DND-41 (cell line): Measurements from ENCODE around the gene PLEKHO2.
"Not testable (repeated sequence)": the region's sequence is repeated elsewhere in the genome, so short reads cannot be mapped to it uniquely, and the experiment has no call there.

Experiments used
- EZH2 ChIP-seq: IDR thresholded peaks from 3 replicates; pipeline ENCODE4 v1.6.1; 2012; ENCODE audit warnings: borderline replicate concordance, low read depth, mild to moderate bottlenecking, moderate library complexity, low read length, inconsistent platforms; ENCODE audit not compliant: severe bottlenecking
- TF ChIP-seq, protein P1 (sequence below): IDR thresholded peaks from 2 replicates; pipeline ENCODE4 v1.5.1; 2012; ENCODE audit warnings: borderline replicate concordance, low read length, moderate library complexity, mild to moderate bottlenecking; ENCODE audit not compliant: poor library complexity, severe bottlenecking; ENCODE audit errors: extremely low read depth

DNA sequence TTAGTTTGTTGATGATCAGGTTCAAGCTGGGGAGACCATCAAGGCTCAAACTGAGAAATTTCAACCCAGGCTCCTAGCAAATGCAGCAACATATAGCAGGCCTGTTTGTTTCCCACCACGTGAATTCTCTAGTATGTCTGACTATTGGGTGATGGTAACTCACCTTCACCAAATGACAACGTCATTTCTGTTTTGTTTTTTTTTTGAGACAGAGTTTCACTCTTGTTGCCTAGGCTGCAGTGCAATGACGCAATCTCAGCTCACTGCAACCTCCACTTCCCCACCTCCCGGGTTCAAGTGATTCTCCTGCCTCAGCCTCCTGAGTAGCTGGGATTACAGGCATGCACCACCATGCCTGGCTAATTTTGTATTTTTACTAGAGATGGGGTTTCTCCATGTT is 26.8 kb upstream of the PLEKHO2 start:
- TF ChIP-seq, protein P1, sequence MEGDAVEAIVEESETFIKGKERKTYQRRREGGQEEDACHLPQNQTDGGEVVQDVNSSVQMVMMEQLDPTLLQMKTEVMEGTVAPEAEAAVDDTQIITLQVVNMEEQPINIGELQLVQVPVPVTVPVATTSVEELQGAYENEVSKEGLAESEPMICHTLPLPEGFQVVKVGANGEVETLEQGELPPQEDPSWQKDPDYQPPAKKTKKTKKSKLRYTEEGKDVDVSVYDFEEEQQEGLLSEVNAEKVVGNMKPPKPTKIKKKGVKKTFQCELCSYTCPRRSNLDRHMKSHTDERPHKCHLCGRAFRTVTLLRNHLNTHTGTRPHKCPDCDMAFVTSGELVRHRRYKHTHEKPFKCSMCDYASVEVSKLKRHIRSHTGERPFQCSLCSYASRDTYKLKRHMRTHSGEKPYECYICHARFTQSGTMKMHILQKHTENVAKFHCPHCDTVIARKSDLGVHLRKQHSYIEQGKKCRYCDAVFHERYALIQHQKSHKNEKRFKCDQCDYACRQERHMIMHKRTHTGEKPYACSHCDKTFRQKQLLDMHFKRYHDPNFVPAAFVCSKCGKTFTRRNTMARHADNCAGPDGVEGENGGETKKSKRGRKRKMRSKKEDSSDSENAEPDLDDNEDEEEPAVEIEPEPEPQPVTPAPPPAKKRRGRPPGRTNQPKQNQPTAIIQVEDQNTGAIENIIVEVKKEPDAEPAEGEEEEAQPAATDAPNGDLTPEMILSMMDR: not testable (repeated sequence)
- TF ChIP-seq EZH2: not testable (repeated sequence)
